Measurements from ENCODE around the gene NLGN1. TPM values are rescaled to one million over a fixed set of nuclear protein-coding genes. Genes with fewer than 3 reads are reported as not detected.

The NLGN1 gene
- total RNA-seq, 4 donors from 2014 or later: 2.2 to 5.8 (median 3.0) TPM

DNA sequence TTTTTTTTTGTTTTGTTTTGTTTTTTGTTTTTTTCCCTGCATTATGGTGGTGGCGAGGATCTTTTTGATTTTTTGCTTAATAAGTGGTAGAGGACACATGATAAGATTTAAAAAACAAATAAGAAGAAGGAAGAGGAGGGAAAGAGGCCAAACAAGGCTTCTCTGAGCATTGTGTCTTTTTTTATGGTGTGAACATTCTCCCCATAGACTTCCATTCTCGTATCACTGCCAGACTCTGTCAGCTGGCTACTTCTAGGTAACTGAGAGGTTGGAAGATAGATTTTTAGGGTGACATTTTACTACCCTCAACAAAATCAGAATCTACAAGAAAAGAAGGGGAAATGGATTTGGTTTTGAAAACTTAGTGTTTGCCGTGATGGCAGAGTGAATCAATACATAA lies 3.8 kb downstream of the NLGN1 start:
- Histone ChIP-seq H3K27ac (no peak overlapping the region), H3K36me3 (no peaks in the 10 kb centered on the region), H3K27me3 (peaks cover 9% of the 10 kb centered on the region), H3K4me3 (no peak overlapping the region), H3K4me1 (peaks cover 19% of the 10 kb centered on the region), H3K9me3 (no peaks in the 10 kb centered on the region)
- DNase-seq (ENCODE audit: low spot score in 2 of 2): no peak
- no peak for TF ChIP-seq EP300 (IDR thresholded peaks at IDR 0.05)
- TF ChIP-seq POLR2AphosphoS5 (IDR thresholded peaks at IDR 0.05): no peak
- TF ChIP-seq POLR2A (IDR thresholded peaks at IDR 0.05): no peak
- TF ChIP-seq CTCF (IDR thresholded peaks at IDR 0.05): no peak
- WGBS: 71% methylated on average over 3 of the region's 3 CpGs

GRCh38 chr3:173402656-173403055 lies 5.1 kb downstream of the NLGN1 start:
- Histone ChIP-seq H3K4me1 (peaks cover 6% of the 10 kb centered on the region), H3K36me3 (no peaks in the 10 kb centered on the region), H3K27me3 (peaks cover 4% of the 10 kb centered on the region), H3K4me3 (no peak overlapping the region), H3K27ac (no peak overlapping the region), H3K9me3 (no peaks in the 10 kb centered on the region)
- WGBS: 55% methylated on average over 2 of the region's 2 CpGs
- no peak for DNase-seq (ENCODE audit: low spot score in 2 of 2)
- TF ChIP-seq POLR2AphosphoS5 (IDR thresholded peaks at IDR 0.05): no peak
- TF ChIP-seq CTCF (IDR thresholded peaks at IDR 0.05): no peak
- no peak for TF ChIP-seq POLR2A (IDR thresholded peaks at IDR 0.05)
- no peak for TF ChIP-seq EP300 (IDR thresholded peaks at IDR 0.05)

GRCh38 chr3:173403376-173403775 lies 5.8 kb downstream of the NLGN1 start:
- DNase-seq (ENCODE audit: low spot score in 2 of 2): no peak
- Histone ChIP-seq H3K27ac (no peak overlapping the region), H3K36me3 (no peaks in the 10 kb centered on the region), H3K4me1 (no peaks in the 10 kb centered on the region), H3K9me3 (no peaks in the 10 kb centered on the region), H3K27me3 (no peaks in the 10 kb centered on the region), H3K4me3 (no peak overlapping the region)
- WGBS: 49% methylated on average over 1 of the region's 1 CpG
- TF ChIP-seq POLR2A (IDR thresholded peaks at IDR 0.05): no peak
- no peak for TF ChIP-seq EP300 (IDR thresholded peaks at IDR 0.05)
- no peak for TF ChIP-seq POLR2AphosphoS5 (IDR thresholded peaks at IDR 0.05)
- TF ChIP-seq CTCF (IDR thresholded peaks at IDR 0.05): no peak

- H3K4me1 ChIP-seq: no peaks in the 10 kb centered on the region
- WGBS: 94% methylated on average over 1 of the region's 1 CpG
- H3K4me3 ChIP-seq: no peak overlapping the region
- DNase-seq (ENCODE audit: low spot score in 2 of 2): no peak
- no peak overlapping the region for H3K27ac ChIP-seq
- H3K27me3 ChIP-seq: no peaks in the 10 kb centered on the region
- no peaks in the 10 kb centered on the region for H3K36me3 ChIP-seq
- TF ChIP-seq POLR2AphosphoS5 (IDR thresholded peaks at IDR 0.05): no peak
- no peak for TF ChIP-seq EP300 (IDR thresholded peaks at IDR 0.05)
- TF ChIP-seq CTCF (IDR thresholded peaks at IDR 0.05): no peak
- no peak for TF ChIP-seq POLR2A (IDR thresholded peaks at IDR 0.05)
- no peaks in the 10 kb centered on the region for H3K9me3 ChIP-seq
Observed at GRCh38 chr3:173404156-173404555, 6.6 kb downstream of the NLGN1 start.

- Histone ChIP-seq H3K4me3 (no peak overlapping the region), H3K4me1 (no peaks in the 10 kb centered on the region), H3K36me3 (no peaks in the 10 kb centered on the region), H3K27me3 (no peaks in the 10 kb centered on the region), H3K9me3 (no peaks in the 10 kb centered on the region), H3K27ac (no peak overlapping the region)
- TF ChIP-seq CTCF (IDR thresholded peaks at IDR 0.05): no peak
- no peak for TF ChIP-seq POLR2A (IDR thresholded peaks at IDR 0.05)
- no peak for TF ChIP-seq EP300 (IDR thresholded peaks at IDR 0.05)
- TF ChIP-seq POLR2AphosphoS5 (IDR thresholded peaks at IDR 0.05): no peak
- DNase-seq (ENCODE audit: low spot score in 2 of 2): no peak
Observed at GRCh38 chr3:173410436-173410835, 12.9 kb downstream of the NLGN1 start.

Data from suprapubic skin (tissue), 4 donors.